GM19193 (cell line): ENCODE measurements around the gene CRYZL1.

Source experiments
- POLR2A ChIP-seq: IDR thresholded peaks from 4 replicates; pipeline ENCODE4 v1.6.1; 2011; ENCODE audit not compliant: insufficient read depth, insufficient read length; ENCODE audit errors: extremely low read depth

The CRYZL1 gene

GRCh38 chr21:33543505-33544129, 97.9 kb downstream of the CRYZL1 start:
- TF ChIP-seq POLR2A = no peak

DNA sequence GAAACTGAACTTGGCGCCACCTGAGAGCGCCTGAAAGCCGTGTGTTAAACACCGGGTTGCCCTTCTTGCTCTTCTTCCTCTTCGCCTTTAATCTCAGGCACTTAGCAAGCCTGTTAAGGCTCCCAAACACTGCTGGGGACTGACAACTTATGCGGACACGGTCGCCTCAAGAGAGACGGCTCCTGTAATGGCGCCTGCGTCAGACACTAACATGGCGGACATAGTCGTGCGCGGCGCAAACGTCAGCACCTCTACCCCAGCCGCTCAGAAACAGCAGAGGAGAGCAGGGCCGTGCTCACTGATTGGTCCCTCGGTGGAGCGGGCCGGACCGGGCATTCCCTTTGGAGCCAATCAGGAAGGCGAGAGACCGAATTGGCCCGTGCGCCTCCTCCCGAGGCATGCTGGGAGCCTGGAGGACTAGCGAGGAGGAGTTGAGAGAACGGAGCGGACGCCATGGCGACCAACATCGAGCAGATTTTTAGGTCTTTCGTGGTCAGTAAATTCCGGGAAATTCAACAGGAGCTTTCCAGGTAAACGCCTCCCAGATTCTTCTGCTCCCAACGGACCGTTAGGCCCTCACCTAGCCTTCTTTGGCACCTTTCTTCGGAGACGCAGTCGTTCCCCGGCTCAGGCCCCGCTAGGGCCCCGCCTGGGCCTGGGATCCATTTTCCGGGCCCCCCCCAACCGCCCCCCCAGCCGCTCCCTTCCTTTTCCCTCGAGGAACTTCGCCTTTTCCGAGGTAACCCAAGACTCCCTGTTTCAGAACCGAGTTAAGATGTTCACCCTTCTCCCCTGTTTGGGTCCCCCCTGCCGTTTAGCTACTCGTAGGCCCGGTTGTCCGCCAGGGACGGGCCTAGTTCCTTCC, 98.7 kb downstream of the CRYZL1 start, which contains the start of gene SON:
Gene SON (plus strand): TSS at position 399 of the 865 bp plus-strand sequence. CDS start 55 bp downstream, at position 454.
- TF ChIP-seq POLR2A = peak; percentile 85

DNA sequence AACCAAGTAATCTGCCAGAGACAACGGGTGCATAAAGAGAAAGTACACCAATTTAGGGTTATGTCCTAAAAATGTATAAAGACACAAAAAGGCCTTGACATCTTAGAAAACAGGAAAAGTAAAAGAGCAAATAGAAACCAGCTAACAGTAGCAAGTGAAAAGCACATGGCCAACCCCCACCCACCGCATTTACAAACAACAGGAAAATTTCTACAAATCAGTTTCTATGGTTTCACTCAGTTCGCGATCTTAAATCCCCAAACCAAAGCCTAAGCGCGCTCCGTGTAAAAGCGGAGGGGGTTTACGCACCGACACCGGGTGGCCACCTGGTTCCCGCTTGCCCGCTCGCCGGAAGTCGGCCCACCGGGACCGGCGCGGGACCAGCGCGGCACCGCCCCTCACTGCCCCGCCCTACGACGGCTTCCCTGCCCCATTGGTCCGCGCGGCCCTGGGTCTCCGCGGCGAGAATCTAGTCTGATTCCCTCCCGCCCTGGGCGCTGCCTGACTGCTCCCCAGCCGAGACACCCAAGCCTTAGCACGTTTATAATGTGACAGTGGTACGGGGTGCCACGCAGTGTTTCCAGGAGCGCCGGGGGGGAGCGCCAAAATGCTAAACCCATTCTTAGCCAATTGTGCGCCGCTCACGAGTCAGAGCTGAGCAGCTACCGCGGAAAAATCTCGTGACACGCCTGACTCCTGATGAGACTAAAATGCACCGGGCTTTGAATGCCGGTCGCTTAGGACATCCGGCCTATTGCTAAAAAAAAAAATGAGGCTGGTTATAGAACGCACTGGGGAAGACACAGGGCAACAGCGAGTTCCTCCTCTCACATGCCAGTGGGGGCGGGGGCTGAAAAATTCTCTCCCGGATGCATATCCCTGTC, 99.5 kb downstream of the CRYZL1 start, which contains the start of gene GART:
Gene GART (minus strand): TSS at position 362 of the 884 bp plus-strand sequence. CDS start 2,802 bp downstream, outside the sequence.
- TF ChIP-seq POLR2A = peak; percentile 72

DNA sequence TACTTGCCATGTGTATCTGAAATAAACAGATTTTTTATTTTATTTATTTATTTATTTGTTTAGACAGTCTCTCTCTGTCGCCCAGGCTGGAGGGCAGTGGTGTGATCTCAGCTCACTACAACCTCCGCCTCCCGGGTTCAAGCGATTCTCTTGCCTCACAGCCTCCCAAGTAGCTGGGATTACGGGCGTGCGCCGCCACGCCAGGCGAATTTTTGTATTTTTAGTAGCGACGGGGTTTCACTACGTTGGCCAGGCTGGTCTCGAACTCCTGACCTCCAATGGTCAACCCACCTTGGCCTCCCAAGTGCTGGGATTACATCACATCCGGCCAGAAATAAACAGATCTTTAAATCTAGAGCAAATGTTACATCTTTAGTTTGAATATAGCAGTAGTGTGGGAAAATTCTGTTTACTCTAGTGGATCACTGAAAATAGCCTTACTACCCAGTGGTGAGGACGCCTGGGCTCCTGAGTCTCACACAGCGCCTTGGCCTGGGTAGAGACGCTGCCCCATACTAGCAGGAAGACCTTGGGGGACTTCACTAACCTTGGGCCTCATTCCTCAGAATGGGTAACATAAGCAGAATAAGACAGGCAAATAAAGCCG, 100.3 kb downstream of the CRYZL1 start:
- no peak for TF ChIP-seq POLR2A

DNA sequence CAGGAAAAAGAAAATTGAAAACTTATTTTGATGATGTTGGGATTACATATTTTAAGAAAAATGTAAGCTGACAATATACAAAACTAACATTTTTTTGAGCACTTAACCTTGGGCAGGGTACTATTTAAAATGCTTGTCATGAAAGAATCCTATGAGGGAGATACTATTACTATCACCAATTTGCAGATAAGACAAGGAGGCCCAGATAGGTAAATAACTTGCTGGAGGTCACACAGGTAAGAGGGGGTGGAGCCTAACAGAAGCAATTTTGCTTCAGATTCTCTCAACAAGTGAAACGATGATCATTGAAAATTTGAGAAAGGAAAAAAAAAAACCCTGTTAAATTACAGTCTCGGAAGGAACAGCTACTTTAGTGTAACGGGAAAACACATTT, 100.8 kb downstream of the CRYZL1 start:
- TF ChIP-seq POLR2A = no peak

GRCh38 chr21:33539616-33540015, 101.9 kb downstream of the CRYZL1 start:
- no peak for TF ChIP-seq POLR2A
